Measurements from ENCODE around the gene CCR2.

- no peak for TF ChIP-seq CTCF (IDR thresholded peaks at IDR 0.05; ENCODE audit: low read depth, low read length)
- no peak for TF ChIP-seq POLR2A (IDR thresholded peaks at IDR 0.05; ENCODE audit: extremely low read depth, insufficient read length)
Observed at GRCh38 chr3:46399098-46399497, 45.2 kb downstream of the CCR2 start.
